HG03045 (cell line): ENCODE data around the gene CYP27C1.

ENCODE experiments used
- ATAC-seq: cut with Tn5 transposase; IDR thresholded peaks from one replicate; pipeline ENCODE4 v1.9.1; 2021; ENCODE audit warnings: mild to moderate bottlenecking, moderate library complexity; ENCODE audit not compliant: unreplicated experiment

CYP27C1 gene

DNA sequence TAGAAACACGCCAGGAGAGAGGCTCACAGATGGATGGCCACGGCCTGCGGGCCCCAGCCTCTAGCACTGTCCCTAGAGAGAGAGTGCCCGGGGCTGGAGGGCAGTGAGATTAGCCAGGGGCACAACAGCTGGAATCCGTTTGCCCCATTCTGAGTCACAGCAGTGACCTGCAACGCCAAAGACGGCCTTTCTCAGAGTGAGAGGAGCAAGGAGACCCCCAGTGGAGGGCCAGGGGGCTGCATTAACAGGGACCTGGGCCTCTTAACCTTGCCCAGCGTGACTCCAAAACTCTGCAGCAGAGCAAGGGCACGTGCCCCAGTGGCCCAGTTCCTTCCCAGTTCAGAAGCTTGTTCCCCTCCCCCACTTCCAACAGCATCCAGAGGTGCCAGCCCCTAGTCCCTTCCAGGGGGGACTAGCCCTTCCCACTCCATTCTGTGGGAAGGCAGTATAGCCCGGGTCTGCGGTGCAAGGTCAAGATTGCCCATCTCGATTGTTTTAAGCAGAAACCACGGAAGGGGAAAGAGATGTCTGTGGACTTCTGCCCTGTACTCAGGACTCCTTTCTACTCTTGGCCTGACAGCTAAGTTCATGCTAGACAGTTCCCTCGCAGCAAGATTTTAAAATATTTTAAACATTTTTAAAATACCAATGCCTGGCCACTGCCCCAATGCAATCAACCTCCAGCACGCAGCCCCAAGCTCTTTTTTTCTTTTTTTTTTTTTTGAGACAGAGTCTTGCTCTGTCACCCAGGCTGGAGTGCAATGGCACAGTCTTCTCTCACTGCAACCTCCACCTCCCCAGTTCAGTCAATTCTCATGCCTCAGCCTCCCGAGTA lies 62.2 kb downstream of the CYP27C1 start:
- ATAC-seq, result no peak

DNA sequence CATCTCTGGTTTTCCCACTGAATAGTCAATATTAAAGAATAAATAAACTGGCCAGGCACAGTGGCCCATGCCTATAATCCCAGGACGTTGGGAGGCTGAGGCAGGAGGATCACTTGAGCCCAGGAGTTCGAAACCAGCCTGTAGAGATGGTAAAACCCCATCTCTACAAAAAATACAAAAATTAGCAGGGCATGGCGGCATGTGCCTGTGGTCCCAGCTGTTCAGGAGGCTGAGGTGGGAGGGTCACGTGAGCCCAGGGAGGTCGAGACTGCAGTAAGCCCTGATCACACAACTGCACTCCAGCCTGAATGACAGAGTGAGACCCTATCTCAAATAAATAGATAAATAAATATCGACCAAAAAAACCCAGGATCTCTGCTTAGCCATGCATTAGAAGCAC lies 63.0 kb downstream of the CYP27C1 start:
- no peak for ATAC-seq

DNA sequence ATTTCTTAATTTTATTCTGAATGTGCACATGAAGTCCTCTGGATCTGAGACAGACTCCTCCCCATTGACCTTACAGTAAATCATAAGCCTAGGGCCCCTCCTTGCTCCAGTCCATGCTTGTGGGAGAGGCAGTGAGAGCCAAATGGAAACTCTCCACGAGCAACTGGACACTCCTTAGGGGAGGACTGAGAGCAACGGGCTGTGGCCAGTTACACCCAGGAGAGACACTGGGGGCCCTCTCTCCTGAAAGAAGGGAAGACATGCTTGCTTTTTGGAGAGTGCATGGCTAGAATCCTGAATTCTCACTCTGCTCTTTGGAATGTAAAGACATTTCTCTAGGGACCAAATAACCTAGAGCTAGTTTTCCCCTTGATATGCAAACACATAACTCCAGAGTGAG lies 64.2 kb downstream of the CYP27C1 start:
- no peak for ATAC-seq

DNA sequence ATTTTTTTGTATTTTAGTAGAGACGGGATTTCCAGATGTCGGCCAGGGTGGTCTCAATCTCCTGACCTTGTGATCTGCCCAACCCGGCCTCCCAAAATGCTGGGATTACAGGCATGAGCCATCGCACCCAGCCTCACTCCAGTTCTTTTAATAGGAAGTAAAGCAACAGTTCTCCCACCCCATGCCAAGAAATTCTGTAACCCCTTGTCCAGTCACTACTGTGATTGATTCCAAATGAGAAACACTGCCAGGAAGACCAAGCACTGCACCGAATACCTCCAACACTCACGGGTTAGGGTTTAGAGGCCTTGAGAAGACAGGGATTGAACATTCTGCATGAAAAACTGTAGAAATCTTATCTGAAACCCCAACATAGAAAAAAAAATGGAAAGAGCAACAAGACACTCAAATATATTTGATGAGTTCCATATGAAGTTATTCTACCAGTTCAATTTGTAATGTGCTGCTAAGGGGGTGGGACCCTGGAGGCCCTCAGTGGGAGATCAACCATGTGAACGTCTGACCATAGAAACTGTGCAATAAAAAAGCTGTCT lies 65.0 kb downstream of the CYP27C1 start:
- ATAC-seq, result no peak

DNA sequence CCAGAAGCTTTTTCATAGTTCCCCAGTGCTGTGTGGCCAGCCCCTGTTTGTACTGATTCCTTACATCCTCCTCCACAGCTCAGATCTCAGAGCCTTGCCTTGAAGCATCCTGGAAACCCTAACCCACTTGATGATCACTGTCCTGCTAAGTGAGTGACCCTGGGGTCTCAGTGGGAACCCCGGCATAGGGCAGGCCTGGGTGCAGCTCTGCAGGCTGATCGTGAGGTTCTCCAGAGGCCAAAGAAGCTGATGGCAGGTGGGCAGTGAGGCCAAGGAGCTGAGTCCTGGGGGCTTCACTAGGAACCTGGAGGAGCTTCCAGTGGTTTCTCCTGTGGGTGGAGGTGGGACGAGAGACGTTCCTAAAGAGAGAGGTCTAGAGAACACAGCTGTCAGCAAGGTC lies 65.7 kb downstream of the CYP27C1 start:
- no peak for ATAC-seq

DNA sequence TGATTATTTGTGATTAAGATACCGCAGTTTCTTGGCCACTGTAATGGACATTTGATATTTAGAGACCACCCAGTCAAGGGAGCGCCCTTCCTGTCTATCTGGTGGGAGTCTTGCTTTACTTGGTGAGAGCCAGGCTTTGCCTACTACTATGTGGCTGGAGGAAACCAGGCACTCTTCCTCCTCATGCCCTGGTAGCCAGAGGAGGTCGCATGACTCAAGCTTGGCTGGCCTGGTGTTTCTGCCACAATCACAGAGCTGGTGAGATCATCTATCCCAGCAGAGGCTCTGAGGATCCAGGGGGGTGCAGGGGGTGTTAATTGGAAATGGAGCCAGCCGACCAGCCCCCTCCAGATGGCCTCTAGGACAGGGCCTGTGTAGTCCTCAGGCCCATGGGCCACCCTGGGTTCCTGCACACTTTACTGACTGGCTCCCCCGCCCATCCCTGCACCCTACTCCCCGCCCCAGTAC lies 66.4 kb downstream of the CYP27C1 start:
- no peak for ATAC-seq

DNA sequence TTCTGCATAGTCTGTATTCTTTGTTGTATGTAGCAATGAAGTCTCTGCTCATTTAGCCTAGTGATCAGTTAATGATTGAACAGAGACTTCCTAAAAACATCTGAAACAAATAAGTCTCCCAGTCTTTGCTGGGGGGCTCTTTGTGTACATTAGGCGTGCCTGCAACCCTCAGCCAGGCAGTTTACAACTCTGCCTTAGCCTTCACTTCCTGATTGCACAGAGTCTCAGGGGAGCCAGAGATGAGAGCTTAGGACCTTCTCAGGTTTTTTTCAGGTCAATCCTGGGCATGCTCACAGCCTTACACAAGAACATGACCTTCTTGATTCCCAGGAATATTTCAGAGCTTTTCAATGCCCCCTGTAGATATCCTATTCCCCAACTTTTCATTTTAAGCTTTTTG lies 69.1 kb downstream of the CYP27C1 start:
- no peak for ATAC-seq

DNA sequence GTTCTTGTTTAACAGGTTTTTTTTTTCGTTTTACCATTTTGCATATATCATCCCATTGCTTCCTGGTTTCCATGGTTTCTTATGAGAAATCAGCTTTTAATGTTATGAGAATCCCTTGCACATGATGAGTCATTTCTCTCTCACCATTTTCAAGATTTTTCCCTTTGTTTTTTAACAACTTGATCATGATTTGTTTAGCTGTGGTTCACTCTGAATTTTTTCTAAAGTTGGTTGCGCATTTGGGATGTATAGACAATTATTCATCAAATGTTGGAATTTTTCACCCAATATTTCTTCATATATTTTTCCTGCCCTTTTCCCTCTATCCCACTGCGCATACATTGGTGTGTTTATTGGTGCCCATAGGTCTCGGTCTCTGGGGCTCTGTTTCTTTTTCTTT lies 70.7 kb downstream of the CYP27C1 start:
- ATAC-seq, result no peak

DNA sequence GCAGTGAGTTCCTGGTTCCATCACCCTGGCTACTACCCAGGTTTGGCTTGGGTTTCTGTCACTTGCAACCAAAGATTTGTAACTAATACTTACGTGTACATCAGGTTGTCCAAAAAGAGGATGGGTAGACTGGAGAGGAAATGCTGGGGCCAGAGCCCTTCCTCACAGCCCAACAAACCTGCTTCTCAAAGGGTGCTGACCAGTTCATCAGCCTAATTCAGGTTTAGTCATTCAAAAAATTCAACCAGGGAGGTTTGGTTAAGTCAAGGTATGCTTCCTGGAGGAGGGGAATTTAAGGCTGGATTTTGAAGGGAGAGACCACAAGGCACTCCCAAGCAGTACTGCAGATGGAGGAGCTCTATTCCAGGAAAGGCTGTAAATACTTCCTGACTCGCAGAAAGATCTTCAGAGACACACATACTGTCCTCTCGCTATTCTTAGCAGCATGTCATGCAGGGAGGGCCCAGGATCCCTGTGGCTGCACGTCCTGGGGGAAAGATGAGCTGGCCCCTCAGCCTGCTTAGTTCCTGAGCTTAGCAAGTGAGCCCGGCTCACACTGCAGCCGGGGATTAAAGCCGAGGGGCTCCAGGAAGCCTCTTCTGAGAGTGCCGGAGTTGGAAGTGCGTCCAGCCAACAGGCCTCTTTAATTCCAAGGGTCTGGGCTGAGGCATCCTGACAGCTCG lies 73.1 kb downstream of the CYP27C1 start:
- no peak for ATAC-seq

DNA sequence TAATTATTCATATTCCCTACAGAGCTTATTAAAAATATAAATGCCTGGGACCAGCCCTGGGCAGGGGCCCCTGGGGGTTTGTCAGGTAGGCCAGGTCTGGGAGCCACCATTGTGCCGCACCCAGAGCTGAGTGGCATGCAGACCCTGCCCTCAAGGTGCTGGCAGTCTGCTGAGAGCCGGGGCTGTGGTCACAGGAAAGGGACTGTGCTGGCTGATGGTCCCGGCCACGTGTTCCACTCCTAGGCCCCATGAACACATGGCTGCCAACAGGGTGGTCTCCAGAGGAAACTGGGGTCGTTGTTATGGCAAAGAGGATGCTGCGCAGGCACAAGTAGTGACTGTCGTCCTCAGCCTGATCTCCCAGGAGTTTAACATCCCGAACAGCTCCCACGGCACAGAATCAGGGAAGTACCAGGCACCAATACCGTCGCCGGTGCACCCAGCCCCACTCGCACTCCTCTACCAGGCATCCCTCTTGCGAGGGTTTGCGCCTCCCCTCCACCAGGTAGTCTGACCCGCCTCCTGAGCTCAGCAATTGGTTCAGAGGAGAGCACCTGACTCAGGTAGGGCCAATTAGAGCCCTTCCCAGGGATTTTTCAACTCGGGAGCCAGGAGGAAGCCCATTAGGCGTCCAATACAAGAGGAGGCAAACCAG lies 73.9 kb downstream of the CYP27C1 start:
- no peak for ATAC-seq

DNA sequence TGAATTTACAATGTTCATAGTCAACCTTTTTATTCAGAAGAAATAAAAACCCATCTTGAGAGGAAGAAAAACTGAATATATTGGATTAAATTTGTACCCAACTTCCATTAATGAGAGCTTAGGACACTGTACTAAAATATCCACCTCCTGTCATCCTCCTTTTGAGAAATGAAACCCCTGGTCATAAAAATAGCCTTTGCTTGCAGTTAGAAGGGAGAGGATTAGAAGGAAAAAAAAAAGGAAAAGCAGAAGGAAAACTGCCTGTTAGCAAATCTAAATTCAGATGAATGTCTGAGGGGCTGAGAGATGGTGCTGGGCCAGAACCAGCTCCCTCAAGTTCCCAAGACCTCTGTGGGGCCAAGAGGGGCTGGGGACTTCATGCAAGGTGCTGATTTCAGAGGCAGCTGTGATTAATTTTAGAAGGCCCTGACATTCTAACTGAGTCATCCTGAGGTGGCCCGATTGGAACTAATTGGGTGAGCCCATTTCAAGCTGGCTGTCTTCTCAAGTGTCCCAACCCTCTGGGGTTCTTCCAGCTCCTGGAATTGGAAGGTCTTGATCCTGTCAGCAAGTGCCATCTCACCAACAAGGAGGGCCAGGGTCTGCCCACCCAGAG lies 74.7 kb downstream of the CYP27C1 start:
- no peak for ATAC-seq

DNA sequence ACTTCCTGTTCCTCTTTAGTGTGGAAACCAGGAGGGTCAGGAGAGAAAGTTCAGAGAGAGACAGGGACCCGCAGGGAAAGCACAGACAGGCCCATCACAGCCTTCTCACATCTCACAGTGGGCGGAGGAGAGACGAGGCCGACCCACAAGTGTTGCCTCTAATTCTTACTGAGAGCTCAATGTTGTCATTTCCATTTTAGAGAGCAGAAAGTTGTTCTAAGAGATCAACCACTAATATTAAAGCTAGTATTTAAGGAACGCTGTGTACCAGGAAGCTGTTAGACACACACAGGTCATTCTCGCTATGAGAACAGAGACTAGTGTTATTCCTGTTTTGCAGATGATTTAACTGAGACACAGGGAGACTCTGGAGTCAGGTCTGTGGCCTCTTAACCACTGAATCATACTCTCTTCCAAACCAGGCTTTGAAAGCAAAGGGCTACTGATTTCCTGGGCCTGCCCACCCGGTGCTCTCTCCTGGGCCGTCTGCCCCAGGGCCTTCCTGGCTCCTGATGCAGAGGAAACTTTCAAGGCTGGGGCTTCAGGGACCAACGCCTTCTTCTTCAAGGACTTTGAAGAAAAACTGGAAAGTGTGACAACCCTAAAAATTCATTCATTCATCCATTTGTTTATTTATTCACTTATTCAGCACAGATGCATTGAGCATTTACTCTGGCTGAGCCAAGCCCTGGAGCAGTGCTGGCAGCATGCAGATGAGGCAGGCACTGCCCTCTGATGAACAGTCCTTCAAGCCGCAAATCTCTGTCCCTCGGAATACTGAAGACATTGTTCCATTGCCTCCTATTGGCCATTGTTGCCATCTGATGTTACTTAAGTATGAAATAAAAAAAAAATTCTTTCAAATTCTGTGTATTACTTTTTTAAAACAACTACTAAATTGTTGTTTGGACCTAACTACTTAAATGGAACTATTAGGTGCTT lies 76.0 kb downstream of the CYP27C1 start:
- ATAC-seq, result no peak

DNA sequence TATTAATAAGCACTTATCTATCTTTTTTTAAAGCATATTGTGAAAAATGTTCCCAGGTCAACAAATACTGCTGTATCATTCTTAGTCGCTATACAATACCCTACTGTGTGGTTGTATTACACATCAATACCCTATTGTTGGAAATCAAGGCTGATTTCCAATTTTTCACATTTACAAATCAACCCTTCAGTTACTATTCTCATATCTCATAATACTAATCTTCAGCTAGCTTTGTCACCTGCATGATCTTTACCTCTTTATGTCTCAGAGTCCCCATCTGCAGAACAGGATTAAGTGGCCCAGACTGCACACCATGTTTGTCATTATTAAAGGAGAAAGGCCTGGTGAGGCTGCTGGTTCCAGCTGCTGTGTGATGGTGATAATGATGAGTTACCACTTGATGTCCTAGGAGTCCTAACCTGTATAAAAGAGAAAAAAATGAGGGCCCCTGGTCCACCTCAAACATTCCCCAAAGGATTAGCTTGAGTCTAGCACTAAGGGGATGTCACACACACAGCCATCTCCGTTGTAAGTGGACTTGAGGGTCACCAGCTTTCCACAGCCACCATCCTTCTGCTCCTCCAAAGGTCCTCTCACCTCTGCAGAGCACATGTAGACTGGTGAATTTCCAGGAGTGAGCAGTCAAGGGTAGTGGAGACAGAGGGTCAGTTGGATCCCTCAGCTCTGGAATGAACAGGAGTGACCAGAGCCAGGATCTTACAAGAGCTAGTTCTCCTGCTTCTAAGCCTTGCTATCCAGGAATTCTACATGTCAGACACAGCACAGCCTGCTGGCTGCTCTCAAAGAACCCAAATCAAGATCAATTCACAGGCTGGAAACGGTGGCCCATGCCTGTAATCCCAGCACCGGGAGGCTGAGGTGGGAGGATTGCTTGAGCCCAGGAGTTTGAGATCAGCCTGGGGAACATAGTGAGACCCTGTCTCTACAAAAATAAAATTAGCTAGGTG lies 77.2 kb downstream of the CYP27C1 start:
- no peak for ATAC-seq

DNA sequence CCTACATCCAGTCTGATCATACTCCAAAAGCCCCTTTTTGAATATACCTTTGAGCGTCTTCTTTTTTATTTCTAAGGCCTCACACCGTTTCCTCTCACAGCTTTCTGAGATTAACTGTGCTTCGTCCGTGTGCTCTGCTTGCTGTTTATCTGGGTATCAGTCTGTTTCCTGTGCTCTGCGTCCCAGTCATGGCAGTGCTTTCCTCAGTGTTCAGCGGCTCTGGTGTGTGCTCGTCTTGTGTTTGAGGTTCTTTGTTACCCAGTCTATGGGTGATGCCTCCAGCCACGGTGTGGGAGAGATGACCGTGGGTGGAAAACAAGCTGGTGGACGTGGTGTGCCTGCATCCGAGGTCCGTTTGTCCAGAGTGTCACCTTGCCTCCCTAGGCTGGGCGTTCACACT lies 79.6 kb downstream of the CYP27C1 start:
- ATAC-seq, result no peak

DNA sequence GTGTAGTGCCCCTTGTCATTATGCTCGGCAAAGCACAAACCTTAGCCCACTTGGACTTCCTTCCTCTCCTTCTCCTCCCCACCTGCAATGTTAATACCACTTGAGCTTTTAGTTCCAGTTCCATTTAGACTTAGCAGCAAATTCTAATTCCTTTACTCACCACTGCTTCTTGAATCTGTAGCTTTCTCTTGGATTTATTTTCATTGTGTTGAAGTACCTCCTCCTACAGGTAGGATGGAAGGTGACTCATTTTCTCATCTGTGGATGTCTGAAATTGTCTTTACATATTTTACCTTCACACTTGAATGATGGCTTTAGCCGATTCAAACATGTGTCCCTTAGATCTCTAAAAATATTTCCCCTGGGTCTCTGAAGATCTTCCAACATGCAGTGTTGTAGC lies 80.3 kb downstream of the CYP27C1 start:
- no peak for ATAC-seq

DNA sequence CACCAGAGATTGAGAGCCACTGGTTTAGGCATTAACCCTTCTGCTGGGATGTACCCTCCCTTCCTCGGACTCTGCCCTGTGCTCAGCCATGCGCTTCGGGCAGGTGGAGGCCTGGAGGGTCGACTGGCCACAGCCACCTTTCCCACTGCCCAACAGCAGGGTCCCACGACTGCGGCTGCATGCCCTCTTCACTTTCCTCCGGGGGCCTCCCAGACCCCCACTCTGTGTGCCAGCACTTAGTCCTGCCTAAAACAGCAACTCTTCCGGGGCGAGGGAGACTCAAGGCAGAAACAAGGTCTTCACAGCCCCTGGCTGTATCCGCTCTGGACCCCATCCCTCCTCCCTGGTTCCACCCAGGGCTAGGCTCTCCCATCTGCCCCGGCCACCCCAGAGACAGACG lies 81.8 kb downstream of the CYP27C1 start:
- no peak for ATAC-seq

DNA sequence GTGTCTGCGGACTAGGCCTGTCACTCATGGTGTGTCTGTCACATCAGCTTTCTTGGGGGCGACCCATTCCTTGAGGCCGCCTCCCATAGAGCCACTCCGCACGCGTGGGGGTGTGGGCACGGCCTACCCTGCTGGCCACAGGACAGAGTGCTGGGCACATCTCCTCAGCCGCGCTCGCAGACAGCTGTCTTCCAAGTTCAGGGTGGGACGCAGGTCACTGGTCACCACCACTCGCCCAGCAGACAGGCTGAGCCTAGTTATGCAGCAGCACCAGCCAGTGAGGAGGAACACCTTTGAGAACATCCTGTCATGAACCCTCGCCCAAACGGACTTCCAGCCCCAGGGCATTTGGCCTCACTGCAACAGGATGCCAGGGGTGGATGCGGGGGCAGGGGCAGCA lies 82.4 kb downstream of the CYP27C1 start:
- ATAC-seq, result no peak

DNA sequence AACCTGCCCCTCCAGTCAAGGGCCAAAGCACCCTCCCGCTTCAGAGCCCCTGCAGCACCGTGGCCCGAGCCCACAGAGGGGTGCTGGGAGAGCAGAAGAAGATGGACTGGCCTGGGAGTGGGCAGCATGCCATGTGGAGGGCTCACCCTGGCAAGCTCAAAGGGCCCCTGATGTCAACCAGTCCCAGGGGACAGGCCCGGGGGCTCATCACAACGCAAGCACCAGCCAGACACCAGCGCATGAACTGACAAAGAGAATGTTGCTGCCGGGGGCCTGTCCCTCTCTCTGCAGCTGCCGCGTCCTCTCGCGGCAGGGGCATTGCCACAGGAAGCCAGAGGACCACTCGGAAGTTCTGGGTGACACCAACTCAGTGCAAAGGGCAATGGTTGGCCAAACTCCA lies 82.9 kb downstream of the CYP27C1 start:
- ATAC-seq, result no peak
